PFSK-1 (cell line): Measurements from ENCODE around the gene DCLK2.

ENCODE experiments used
- FOXP2 ChIP-seq: optimal IDR thresholded peaks from 2 replicates; pipeline ENCODE3; 2011; ENCODE audit warnings: borderline replicate concordance, control low read depth, inconsistent platforms; ENCODE audit not compliant: insufficient read depth; ENCODE audit errors: extremely low read length, extremely low read depth
- POLR2AphosphoS5 ChIP-seq: IDR thresholded peaks from 2 replicates; pipeline ENCODE4 v1.6.1; 2012; ENCODE audit warnings: low read depth, mild to moderate bottlenecking, control low read depth, low read length, moderate library complexity
- REST ChIP-seq, 2 experiments: IDR thresholded peaks; 2 replicates each; pipeline versions ENCODE4 v1.6.1 to v1.8.0; 2011 to 2012; ENCODE audit warnings: low read depth in 2 of 2, low read length in 2 of 2, control low read depth in 1 of 2, inconsistent platforms in 1 of 2, mild to moderate bottlenecking in 1 of 2, moderate library complexity in 1 of 2; ENCODE audit not compliant: insufficient read depth in 1 of 2
- SIN3A ChIP-seq: IDR thresholded peaks from 2 replicates; pipeline ENCODE4 v1.6.1; 2012; ENCODE audit warnings: mild to moderate bottlenecking, low read length, moderate library complexity, borderline replicate concordance; ENCODE audit not compliant: insufficient read depth
- TAF1 ChIP-seq: IDR thresholded peaks from 2 replicates; pipeline ENCODE4 v1.6.1; 2012; ENCODE audit warnings: low read length, control low read depth, borderline replicate concordance; ENCODE audit not compliant: insufficient read depth

Gene DCLK2

GRCh38 chr4:150139297-150139865, 61.1 kb downstream of the DCLK2 start:
- TF ChIP-seq TAF1 (no peak), FOXP2 (no peak), POLR2AphosphoS5 (no peak), SIN3A (no peak), REST (IDR thresholded peaks at IDR 0.05; ENCODE audit: insufficient read depth in 1 of 2, low read depth in 2 of 2, low read length in 2 of 2) (no peak)

GRCh38 chr4:150140774-150141400, 62.6 kb downstream of the DCLK2 start:
- TF ChIP-seq TAF1 (no peak), POLR2AphosphoS5 (no peak), SIN3A (no peak), FOXP2 (no peak), REST (IDR thresholded peaks at IDR 0.05; ENCODE audit: insufficient read depth in 1 of 2, low read depth in 2 of 2, low read length in 2 of 2) (no peak)

GRCh38 chr4:150141756-150142155, 63.5 kb downstream of the DCLK2 start:
- TF ChIP-seq SIN3A (no peak), POLR2AphosphoS5 (no peak), REST (IDR thresholded peaks at IDR 0.05; ENCODE audit: insufficient read depth in 1 of 2, low read depth in 2 of 2, low read length in 2 of 2) (no peak), FOXP2 (no peak), TAF1 (no peak)

GRCh38 chr4:150142831-150143230, 64.6 kb downstream of the DCLK2 start:
- TF ChIP-seq SIN3A = no peak
- TF ChIP-seq REST (IDR thresholded peaks at IDR 0.05; ENCODE audit: insufficient read depth in 1 of 2, low read depth in 2 of 2, low read length in 2 of 2) = no peak
- no peak for TF ChIP-seq FOXP2
- TF ChIP-seq TAF1 = no peak
- no peak for TF ChIP-seq POLR2AphosphoS5
